ENCODE data around the gene DEPP1. TPM values are rescaled to one million over a fixed set of nuclear protein-coding genes. Genes with fewer than 3 reads are reported as not detected.

The DEPP1 gene
- total and polyA plus RNA-seq, 2 experiments from 2014 or later = 0.37 to 1.3 TPM

DNA sequence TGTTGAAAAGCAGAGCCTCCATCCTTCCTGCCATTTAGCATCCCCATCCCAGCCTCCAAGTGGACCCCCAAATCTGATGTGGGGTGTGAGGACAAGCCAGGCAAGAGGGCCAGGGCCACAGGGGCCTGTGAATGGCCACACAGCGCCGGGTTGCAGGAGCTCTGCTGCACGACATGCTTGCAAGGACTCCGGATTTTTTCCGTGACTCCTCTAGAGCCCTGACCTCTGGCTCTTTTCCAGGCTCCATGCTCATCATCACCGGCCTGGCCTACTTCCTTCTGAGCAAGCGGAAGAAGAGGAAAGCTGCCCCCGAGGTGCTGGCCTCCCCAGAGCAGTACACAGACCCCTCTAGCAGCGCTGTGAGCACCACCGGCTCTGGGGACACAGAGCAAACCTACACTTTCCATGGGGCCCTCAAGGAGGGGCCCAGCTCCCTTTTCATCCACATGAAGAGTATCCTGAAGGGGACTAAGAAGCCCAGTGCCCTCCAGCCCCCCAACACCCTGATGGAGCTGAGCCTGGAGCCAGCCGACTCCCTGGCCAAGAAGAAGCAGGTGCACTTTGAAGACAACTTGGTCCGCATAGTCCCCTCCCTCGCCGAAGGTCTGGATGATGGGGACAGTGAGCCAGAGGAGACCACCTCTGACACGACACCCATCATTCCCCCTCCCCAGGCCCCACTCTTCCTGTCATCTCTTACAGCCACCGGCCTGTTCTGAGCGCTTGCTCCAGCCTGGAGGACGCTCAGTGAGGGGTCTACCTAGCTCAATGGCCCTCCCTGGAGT, 44.0 kb downstream of the DEPP1 start (continued):
- TF ChIP-seq, protein P1, sequence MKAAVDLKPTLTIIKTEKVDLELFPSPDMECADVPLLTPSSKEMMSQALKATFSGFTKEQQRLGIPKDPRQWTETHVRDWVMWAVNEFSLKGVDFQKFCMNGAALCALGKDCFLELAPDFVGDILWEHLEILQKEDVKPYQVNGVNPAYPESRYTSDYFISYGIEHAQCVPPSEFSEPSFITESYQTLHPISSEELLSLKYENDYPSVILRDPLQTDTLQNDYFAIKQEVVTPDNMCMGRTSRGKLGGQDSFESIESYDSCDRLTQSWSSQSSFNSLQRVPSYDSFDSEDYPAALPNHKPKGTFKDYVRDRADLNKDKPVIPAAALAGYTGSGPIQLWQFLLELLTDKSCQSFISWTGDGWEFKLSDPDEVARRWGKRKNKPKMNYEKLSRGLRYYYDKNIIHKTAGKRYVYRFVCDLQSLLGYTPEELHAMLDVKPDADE (IDR thresholded peaks at IDR 0.05) = no peak
- no peak for TF ChIP-seq EZH2 (IDR thresholded peaks at IDR 0.05; ENCODE audit: low read depth, unreplicated experiment)
- no peak for TF ChIP-seq JUNB (IDR thresholded peaks at IDR 0.05; ENCODE audit: unreplicated experiment)
- TF ChIP-seq ZNF331 (CRISPR knock-in tag; IDR thresholded peaks at IDR 0.05; ENCODE audit: low read depth) = no peak
- TF ChIP-seq, protein P2, sequence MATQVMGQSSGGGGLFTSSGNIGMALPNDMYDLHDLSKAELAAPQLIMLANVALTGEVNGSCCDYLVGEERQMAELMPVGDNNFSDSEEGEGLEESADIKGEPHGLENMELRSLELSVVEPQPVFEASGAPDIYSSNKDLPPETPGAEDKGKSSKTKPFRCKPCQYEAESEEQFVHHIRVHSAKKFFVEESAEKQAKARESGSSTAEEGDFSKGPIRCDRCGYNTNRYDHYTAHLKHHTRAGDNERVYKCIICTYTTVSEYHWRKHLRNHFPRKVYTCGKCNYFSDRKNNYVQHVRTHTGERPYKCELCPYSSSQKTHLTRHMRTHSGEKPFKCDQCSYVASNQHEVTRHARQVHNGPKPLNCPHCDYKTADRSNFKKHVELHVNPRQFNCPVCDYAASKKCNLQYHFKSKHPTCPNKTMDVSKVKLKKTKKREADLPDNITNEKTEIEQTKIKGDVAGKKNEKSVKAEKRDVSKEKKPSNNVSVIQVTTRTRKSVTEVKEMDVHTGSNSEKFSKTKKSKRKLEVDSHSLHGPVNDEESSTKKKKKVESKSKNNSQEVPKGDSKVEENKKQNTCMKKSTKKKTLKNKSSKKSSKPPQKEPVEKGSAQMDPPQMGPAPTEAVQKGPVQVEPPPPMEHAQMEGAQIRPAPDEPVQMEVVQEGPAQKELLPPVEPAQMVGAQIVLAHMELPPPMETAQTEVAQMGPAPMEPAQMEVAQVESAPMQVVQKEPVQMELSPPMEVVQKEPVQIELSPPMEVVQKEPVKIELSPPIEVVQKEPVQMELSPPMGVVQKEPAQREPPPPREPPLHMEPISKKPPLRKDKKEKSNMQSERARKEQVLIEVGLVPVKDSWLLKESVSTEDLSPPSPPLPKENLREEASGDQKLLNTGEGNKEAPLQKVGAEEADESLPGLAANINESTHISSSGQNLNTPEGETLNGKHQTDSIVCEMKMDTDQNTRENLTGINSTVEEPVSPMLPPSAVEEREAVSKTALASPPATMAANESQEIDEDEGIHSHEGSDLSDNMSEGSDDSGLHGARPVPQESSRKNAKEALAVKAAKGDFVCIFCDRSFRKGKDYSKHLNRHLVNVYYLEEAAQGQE (IDR thresholded peaks at IDR 0.05; ENCODE audit: unreplicated experiment) = no peak
- TF ChIP-seq STAT1 (IDR thresholded peaks at IDR 0.05; ENCODE audit: unreplicated experiment) = no peak
- TF ChIP-seq, protein P3, sequence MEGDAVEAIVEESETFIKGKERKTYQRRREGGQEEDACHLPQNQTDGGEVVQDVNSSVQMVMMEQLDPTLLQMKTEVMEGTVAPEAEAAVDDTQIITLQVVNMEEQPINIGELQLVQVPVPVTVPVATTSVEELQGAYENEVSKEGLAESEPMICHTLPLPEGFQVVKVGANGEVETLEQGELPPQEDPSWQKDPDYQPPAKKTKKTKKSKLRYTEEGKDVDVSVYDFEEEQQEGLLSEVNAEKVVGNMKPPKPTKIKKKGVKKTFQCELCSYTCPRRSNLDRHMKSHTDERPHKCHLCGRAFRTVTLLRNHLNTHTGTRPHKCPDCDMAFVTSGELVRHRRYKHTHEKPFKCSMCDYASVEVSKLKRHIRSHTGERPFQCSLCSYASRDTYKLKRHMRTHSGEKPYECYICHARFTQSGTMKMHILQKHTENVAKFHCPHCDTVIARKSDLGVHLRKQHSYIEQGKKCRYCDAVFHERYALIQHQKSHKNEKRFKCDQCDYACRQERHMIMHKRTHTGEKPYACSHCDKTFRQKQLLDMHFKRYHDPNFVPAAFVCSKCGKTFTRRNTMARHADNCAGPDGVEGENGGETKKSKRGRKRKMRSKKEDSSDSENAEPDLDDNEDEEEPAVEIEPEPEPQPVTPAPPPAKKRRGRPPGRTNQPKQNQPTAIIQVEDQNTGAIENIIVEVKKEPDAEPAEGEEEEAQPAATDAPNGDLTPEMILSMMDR (conservative IDR thresholded peaks at IDR 0.05; ENCODE audit: low read depth in 2 of 2) = no peak
- TF ChIP-seq POLR2AphosphoS5 (IDR thresholded peaks at IDR 0.05; ENCODE audit: low read depth) = no peak
- TF ChIP-seq ZNF114 (CRISPR knock-in tag; IDR thresholded peaks at IDR 0.05) = no peak

DNA sequence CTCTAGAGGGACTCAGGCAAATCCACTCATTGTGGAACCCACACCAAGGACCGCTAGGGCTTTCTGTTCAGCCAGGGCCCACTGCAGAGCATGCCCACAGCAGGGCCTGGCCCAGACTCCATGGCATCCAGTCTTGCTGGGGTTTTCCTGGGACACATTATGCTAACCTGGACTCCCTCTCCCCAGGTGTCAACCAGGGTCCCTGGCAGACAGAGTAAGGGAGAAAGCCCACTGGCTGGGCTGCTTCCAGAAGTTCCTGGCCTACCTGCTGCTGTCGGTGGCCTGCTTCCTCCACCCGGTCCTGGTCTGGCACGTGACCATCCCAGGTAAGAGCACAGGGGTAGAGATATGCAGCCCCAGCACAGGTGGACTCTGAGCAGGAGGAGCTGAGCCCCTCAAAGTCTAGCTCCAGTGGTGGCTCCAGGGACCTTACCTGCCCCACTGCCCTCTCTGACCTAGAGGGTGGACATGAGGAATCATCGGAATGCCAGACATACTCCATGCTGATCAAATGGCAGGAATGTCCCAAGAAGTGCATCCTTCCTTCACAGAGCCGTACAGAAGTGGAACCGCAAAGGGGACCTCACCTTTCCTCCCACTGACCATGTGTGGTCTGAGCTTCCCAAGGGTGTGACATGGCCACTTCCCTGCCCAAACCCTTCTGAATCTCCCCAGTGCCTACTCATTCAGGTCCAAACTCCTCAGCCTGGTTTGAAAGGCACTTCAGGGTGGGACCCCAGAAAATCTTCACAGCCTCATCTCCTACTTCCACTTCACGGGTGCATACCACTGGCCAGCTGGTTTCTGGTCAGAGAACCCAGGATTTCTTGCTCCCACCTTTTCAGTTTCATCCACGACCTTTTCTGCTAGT, 44.9 kb downstream of the DEPP1 start:
- H4K20me1 ChIP-seq (replicated peaks; ENCODE audit: insufficient read depth) = no peaks in the 10 kb centered on the region
- H3K4me3 ChIP-seq = no peak overlapping the region
- H3K36me3 ChIP-seq (ENCODE audit: insufficient read depth) = no peaks in the 10 kb centered on the region
- DNase-seq (ENCODE audit: low spot score) = no peak
- Mint-ChIP-seq H3K9me3 (peaks cover 7% of the 10 kb centered on the region; the same call in 2 of the 3 replicates), H3K4me1 (peaks cover 3% of the 10 kb centered on the region; the same call in 2 of the 3 replicates), H3K27ac (no peak overlapping the region), H3K27me3 (ENCODE audit: insufficient read depth, low read depth, poor library complexity) (no peaks in the 10 kb centered on the region), H3K4me3 (no peak overlapping the region), H3K36me3 (ENCODE audit: low read depth) (no peaks in the 10 kb centered on the region)
- peaks cover 6% of the 10 kb centered on the region; the same call in 1 of the 2 replicates for H3K4me1 ChIP-seq (ENCODE audit: insufficient read depth)
- H3K9me2 ChIP-seq (ENCODE audit: insufficient read depth) = no peaks in the 10 kb centered on the region
- H3K27ac ChIP-seq (ENCODE audit: low read depth) = no peak overlapping the region
- H3F3A ChIP-seq (replicated peaks; ENCODE audit: low read depth) = no peaks in the 10 kb centered on the region
- H3K4me2 ChIP-seq = no peak overlapping the region
- no peak overlapping the region for H2AFZ ChIP-seq
- H3K27me3 ChIP-seq (ENCODE audit: insufficient read depth) = no peaks in the 10 kb centered on the region
- ATAC-seq = no peak
- no peaks in the 10 kb centered on the region for H3K79me2 ChIP-seq (replicated peaks; ENCODE audit: insufficient read depth)
- TF ChIP-seq, protein P2 (IDR thresholded peaks at IDR 0.05; ENCODE audit: unreplicated experiment) = no peak
- TF ChIP-seq JUNB (IDR thresholded peaks at IDR 0.05; ENCODE audit: unreplicated experiment) (no peak), EZH2 (IDR thresholded peaks at IDR 0.05; ENCODE audit: low read depth, unreplicated experiment) (no peak)
